OCI-LY1 (cell line): ENCODE results near the gene ZBTB8A.

Source experiments
- H2AFZ ChIP-seq: fragments of 200-600 bp; sonication (generic), shearing (Covaris generic); 2 replicates; pipeline ENCODE4 v1.6.0; 2014; ENCODE audit warnings: antibody characterized with exemption, mild to moderate bottlenecking, low read length
- H3F3A ChIP-seq: fragments of 200-600 bp; sonication (generic), shearing (Covaris generic); 2 replicates; pipeline ENCODE4 v1.6.0; 2014; ENCODE audit warnings: mild to moderate bottlenecking, antibody characterized with exemption, low read length, moderate library complexity; ENCODE audit not compliant: insufficient read depth
- H3K27ac ChIP-seq: fragments of 200-600 bp; sonication (generic); 2 replicates; pipeline ENCODE4 v1.5.1; 2014; ENCODE audit warnings: low read length, mixed run types, mild to moderate bottlenecking, low read depth; ENCODE audit not compliant: poor library complexity, severe bottlenecking
- H3K27me3 ChIP-seq: fragments of 200-600 bp; sonication (generic); 2 replicates; pipeline ENCODE4 v1.6.0; 2014; ENCODE audit warnings: antibody characterized with exemption, mild to moderate bottlenecking, low read length, moderate library complexity; ENCODE audit not compliant: insufficient read depth
- H3K36me3 ChIP-seq: fragments of 200-600 bp; sonication (generic); 2 replicates; pipeline ENCODE4 v1.6.1; 2014; ENCODE audit warnings: mild to moderate bottlenecking, antibody characterized with exemption, low read length, moderate library complexity, mixed read lengths; ENCODE audit not compliant: insufficient read depth
- H3K4me1 ChIP-seq: fragments of 200-600 bp; sonication (generic); 2 replicates; pipeline ENCODE4 v1.5.1; 2014; ENCODE audit warnings: mild to moderate bottlenecking, low read length, moderate library complexity; ENCODE audit not compliant: insufficient read depth, severe bottlenecking
- H3K4me2 ChIP-seq: fragments of 200-600 bp; sonication (generic), shearing (Covaris generic); 2 replicates; pipeline ENCODE4 v1.6.1; 2014; ENCODE audit warnings: low read length
- H3K4me3 ChIP-seq: fragments of 200-600 bp; sonication (generic); 2 replicates; pipeline ENCODE4 v1.5.1; 2014; ENCODE audit warnings: low read length, low read depth, mild to moderate bottlenecking, mixed read lengths; ENCODE audit not compliant: poor library complexity, severe bottlenecking
- H3K79me2 ChIP-seq: fragments of 200-600 bp; shearing (Covaris generic); 2 replicates; pipeline ENCODE4 v1.6.1; 2016; ENCODE audit warnings: mixed run types, low read length, mixed read lengths; ENCODE audit not compliant: insufficient read depth
- H3K9ac ChIP-seq: fragments of 200-600 bp; sonication (generic), shearing (Covaris generic); 2 replicates; pipeline ENCODE4 v1.6.1; 2014; ENCODE audit warnings: mild to moderate bottlenecking, low read length, mixed read lengths
- H3K9me2 ChIP-seq: fragments of 200-600 bp; sonication (generic), shearing (Covaris generic); 2 replicates; pipeline ENCODE4 v1.6.1; 2014; ENCODE audit warnings: low read depth, mild to moderate bottlenecking, low read length, mixed read lengths
- H3K9me3 ChIP-seq: fragments of 200-600 bp; shearing (Covaris generic); 2 replicates; pipeline ENCODE4 v1.6.1; 2014; ENCODE audit warnings: low read length, mixed read lengths
- H4K20me1 ChIP-seq: fragments of 200-600 bp; sonication (generic), shearing (Covaris generic); 2 replicates; pipeline ENCODE4 v1.6.0; 2016; ENCODE audit warnings: mild to moderate bottlenecking, low read length; ENCODE audit not compliant: insufficient read depth
- EZH2 ChIP-seq: fragments of 200-600 bp; sonication (generic), shearing (Covaris generic); IDR thresholded peaks from 2 replicates; pipeline ENCODE4 v1.8.0; 2017; ENCODE audit warnings: borderline replicate concordance, mixed run types, mild to moderate bottlenecking, antibody characterized with exemption, low read length, moderate library complexity, mixed read lengths
- TF ChIP-seq, protein P1 (sequence below): fragments of 200-600 bp; sonication (generic), shearing (Covaris generic); IDR thresholded peaks from 2 replicates; pipeline ENCODE4 v1.5.1; 2017; ENCODE audit warnings: mild to moderate bottlenecking, antibody characterized with exemption, low read length, moderate library complexity, mixed read lengths

Gene ZBTB8A

DNA sequence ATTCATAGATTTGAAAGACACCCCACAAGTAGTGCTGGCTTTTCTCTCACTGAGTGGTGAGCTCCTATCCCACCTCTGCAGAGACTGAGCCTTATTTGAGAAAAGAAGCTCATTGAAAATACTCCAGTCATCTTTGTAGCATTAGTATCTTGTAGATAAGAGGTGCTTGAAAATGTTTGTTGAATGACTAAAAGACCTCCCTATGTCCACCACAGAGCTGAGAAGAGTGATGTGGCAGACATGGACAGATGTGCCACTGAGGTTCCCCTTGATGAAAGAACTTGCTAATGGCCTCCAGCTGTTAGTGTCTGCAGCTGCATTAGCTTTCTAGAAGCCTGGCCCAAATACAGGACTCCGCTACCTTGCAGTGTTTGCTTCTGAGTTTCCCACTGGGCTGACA lies 29.3 kb upstream of the ZBTB8A start:
- H3K36me3 ChIP-seq = no peaks in the 10 kb centered on the region
- H3K27me3 ChIP-seq = no peaks in the 10 kb centered on the region
- no peak overlapping the region for H3K9ac ChIP-seq

DNA sequence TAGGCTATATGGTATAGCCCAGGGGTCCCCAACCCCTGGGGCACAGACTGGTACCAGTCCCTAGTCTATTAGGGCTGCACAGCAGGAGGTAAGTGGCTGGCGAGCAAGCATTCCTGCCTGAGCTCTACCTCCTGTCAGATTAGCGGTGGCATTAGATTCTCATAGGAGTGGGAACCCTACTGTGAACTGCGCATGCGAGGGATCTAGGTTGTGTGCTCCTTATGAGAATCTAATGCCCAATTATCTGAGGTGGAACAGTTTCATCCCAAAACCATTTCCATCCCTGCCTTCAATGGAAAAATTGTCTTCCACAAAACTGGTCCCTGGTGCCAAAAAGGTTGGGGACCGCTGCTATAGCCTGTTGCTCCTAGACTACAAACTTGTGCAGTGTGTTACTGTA lies 22.8 kb upstream of the ZBTB8A start:
- no peaks in the 10 kb centered on the region for H3F3A ChIP-seq
- no peaks in the 10 kb centered on the region for H3K36me3 ChIP-seq
- H3K27ac ChIP-seq = no peak overlapping the region
- peaks cover 5% of the 10 kb centered on the region for H3K4me1 ChIP-seq
- H2AFZ ChIP-seq = no peak overlapping the region
- no peaks in the 10 kb centered on the region for H4K20me1 ChIP-seq
- H3K4me3 ChIP-seq = no peak overlapping the region
- H3K27me3 ChIP-seq = no peaks in the 10 kb centered on the region
- H3K79me2 ChIP-seq = no peaks in the 10 kb centered on the region
- H3K9me3 ChIP-seq = no peaks in the 10 kb centered on the region
- TF ChIP-seq EZH2 = no peak
- TF ChIP-seq, protein P1, sequence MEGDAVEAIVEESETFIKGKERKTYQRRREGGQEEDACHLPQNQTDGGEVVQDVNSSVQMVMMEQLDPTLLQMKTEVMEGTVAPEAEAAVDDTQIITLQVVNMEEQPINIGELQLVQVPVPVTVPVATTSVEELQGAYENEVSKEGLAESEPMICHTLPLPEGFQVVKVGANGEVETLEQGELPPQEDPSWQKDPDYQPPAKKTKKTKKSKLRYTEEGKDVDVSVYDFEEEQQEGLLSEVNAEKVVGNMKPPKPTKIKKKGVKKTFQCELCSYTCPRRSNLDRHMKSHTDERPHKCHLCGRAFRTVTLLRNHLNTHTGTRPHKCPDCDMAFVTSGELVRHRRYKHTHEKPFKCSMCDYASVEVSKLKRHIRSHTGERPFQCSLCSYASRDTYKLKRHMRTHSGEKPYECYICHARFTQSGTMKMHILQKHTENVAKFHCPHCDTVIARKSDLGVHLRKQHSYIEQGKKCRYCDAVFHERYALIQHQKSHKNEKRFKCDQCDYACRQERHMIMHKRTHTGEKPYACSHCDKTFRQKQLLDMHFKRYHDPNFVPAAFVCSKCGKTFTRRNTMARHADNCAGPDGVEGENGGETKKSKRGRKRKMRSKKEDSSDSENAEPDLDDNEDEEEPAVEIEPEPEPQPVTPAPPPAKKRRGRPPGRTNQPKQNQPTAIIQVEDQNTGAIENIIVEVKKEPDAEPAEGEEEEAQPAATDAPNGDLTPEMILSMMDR = no peak
- H3K9me2 ChIP-seq = no peaks in the 10 kb centered on the region
- H3K4me2 ChIP-seq = no peak overlapping the region
- no peak overlapping the region for H3K9ac ChIP-seq

More for the DNA sequence above, 29.3 kb upstream of the ZBTB8A start:
- Histone ChIP-seq H2AFZ (no peak overlapping the region), H3K79me2 (no peaks in the 10 kb centered on the region), H3F3A (no peaks in the 10 kb centered on the region), H3K9me3 (no peaks in the 10 kb centered on the region), H4K20me1 (no peaks in the 10 kb centered on the region), H3K9me2 (no peaks in the 10 kb centered on the region), H3K27ac (no peak overlapping the region), H3K4me2 (no peak overlapping the region), H3K4me1 (no peaks in the 10 kb centered on the region), H3K4me3 (no peak overlapping the region)
- TF ChIP-seq, protein P1 = no peak
- TF ChIP-seq EZH2 = no peak

DNA sequence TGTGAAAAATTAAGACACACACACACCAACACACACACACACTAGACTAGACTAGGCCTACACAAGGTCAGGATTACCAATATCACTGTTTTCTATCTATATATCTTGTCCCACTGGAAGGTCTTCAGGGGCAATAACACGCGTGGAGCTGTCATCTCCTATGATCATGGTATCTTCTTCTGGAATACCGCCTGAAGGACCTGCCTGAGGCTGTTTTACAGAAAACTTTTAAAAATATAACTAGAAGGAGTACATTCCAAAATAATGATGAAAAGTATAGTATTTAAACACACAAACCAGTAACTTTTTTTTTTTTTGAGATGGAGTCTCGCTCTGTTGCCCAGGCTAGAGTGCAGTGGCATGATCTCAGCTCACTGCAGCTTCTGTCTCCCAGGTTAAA lies 20.3 kb upstream of the ZBTB8A start:
- Histone ChIP-seq H3F3A (no peaks in the 10 kb centered on the region), H3K4me1 (peaks cover 5% of the 10 kb centered on the region), H3K9me3 (no peaks in the 10 kb centered on the region), H2AFZ (no peak overlapping the region), H3K27ac (no peak overlapping the region), H3K79me2 (no peaks in the 10 kb centered on the region), H3K36me3 (no peaks in the 10 kb centered on the region), H3K4me3 (no peak overlapping the region), H3K9me2 (no peaks in the 10 kb centered on the region), H4K20me1 (no peaks in the 10 kb centered on the region), H3K27me3 (no peaks in the 10 kb centered on the region), H3K9ac (no peak overlapping the region), H3K4me2 (no peak overlapping the region)
- TF ChIP-seq, protein P1 = no peak
- TF ChIP-seq EZH2 = no peak
